NK-92 treated with Interleukin-12 subunit alpha and Interleukin-12 subunit beta, amount 100 ng/mL, for 24 hours (cell line): ENCODE results near the gene DCAF5.
"Not testable (repeated sequence)": the region's sequence is repeated elsewhere in the genome, so short reads cannot be mapped to it uniquely, and the experiment has no call there.

ENCODE experiments used
- DNase-seq: peaks from one replicate; lab custom pipeline; 2025; lab: John Stamatoyannopoulos, UW

The DCAF5 gene

GRCh38 chr14:69094481-69094880 lies 58.4 kb downstream of the DCAF5 start:
- no peak for DNase-seq

- no peak for DNase-seq
These were observed 59.1 kb downstream of the DCAF5 start for GRCh38 chr14:69093631-69094421.

GRCh38 chr14:69092840-69093422 lies 60.0 kb downstream of the DCAF5 start:
- DNase-seq: no peak

GRCh38 chr14:69091695-69092094 lies 61.2 kb downstream of the DCAF5 start:
- no peak for DNase-seq

GRCh38 chr14:69091006-69091405 lies 61.9 kb downstream of the DCAF5 start:
- no peak for DNase-seq

- no peak for DNase-seq
These were observed 62.6 kb downstream of the DCAF5 start for GRCh38 chr14:69090187-69090789.

- DNase-seq: no peak
These were observed 63.9 kb downstream of the DCAF5 start for GRCh38 chr14:69089046-69089445.

- DNase-seq: no peak
These were observed 64.3 kb downstream of the DCAF5 start for GRCh38 chr14:69088586-69088985.

- DNase-seq: no peak
These were observed 65.9 kb downstream of the DCAF5 start for GRCh38 chr14:69087061-69087461.

GRCh38 chr14:69086537-69086936 lies 66.4 kb downstream of the DCAF5 start:
- DNase-seq: no peak

- DNase-seq: no peak
These were observed 68.9 kb downstream of the DCAF5 start for GRCh38 chr14:69084023-69084422.

GRCh38 chr14:69083181-69083580 lies 69.7 kb downstream of the DCAF5 start:
- no peak for DNase-seq

- no peak for DNase-seq
These were observed 71.6 kb downstream of the DCAF5 start for GRCh38 chr14:69081271-69081670.

GRCh38 chr14:69079747-69080146 lies 73.2 kb downstream of the DCAF5 start:
- DNase-seq: no peak

GRCh38 chr14:69079188-69079742 lies 73.7 kb downstream of the DCAF5 start:
- no peak for DNase-seq

GRCh38 chr14:69077841-69078240 lies 75.1 kb downstream of the DCAF5 start:
- no peak for DNase-seq

GRCh38 chr14:69077185-69077584 lies 75.7 kb downstream of the DCAF5 start:
- not testable (repeated sequence) for DNase-seq

GRCh38 chr14:69076341-69076740 lies 76.6 kb downstream of the DCAF5 start:
- no peak for DNase-seq

- DNase-seq: no peak
These were observed 79.0 kb downstream of the DCAF5 start for GRCh38 chr14:69073915-69074314.

- DNase-seq: no peak
These were observed 79.5 kb downstream of the DCAF5 start for GRCh38 chr14:69073429-69073828.

- no peak for DNase-seq
These were observed 80.3 kb downstream of the DCAF5 start for GRCh38 chr14:69072584-69072983.

- DNase-seq: no peak
These were observed 84.0 kb downstream of the DCAF5 start for GRCh38 chr14:69068744-69069421.
